GM19351 (cell line): Measurements from ENCODE around the gene KCNT1.

Source experiments
- ATAC-seq: cut with Tn5 transposase; IDR thresholded peaks from one replicate; pipeline ENCODE4 v1.9.1; 2021; ENCODE audit warnings: mild to moderate bottlenecking, moderate library complexity; ENCODE audit not compliant: unreplicated experiment

Gene KCNT1

GRCh38 chr9:135762921-135763320 is 60.9 kb downstream of the KCNT1 start:
- ATAC-seq: no peak

- no peak for ATAC-seq
Observed at GRCh38 chr9:135763716-135764446, 61.9 kb downstream of the KCNT1 start.

GRCh38 chr9:135764731-135765130 is 62.7 kb downstream of the KCNT1 start:
- ATAC-seq: no peak

GRCh38 chr9:135765416-135765815 is 63.4 kb downstream of the KCNT1 start:
- ATAC-seq: no peak

DNA sequence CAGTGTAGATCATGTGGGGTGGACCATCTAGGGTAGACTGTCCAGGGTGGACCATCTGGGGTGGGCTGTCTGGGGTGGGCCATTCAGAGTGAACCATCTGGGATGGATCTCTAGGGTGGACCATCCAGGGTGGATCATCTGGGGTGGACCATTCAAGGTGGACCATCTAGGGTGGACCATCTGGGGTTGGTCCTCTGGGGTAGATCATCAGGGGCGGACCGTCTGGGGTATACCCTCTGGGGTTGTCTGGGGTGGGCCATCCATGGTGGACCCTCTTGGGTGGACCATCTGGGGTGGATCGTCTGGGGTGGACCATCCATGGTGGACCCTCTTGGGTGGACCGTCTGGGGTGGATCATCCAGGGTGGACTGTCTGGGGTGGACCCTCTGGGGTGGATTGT is 64.3 kb downstream of the KCNT1 start:
- no peak for ATAC-seq

GRCh38 chr9:135766707-135767106 is 64.7 kb downstream of the KCNT1 start:
- no peak for ATAC-seq

DNA sequence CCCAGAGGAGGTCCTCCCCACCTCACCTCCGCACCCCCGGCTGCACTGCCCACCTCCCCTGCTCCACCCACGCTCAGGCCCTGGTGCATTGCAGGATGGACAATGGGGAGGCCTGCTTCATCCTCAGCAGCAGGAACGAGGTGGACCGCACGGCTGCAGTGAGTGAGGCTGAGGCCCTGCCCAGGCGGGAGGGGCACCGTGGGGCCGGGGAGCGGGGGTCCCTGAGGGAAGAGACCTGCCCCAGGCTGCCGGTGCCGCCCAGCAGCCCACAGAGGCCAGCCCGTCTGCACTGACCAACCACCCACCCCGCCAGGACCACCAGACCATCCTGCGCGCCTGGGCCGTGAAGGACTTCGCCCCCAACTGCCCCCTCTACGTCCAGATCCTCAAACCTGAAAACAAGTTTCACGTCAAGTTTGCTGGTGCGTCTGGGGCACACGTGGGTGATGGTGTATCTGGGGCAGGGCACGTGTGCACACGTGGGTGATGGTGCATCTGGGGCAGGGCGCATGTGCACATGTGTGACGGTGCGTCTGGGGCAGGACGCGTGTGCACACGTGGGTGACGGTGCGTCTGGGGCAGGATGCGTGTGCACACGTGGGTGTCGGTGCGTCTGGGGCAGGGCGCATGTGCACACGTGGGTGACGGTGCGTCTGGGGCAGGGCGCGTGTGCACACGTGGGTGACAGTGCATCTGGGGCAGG is 66.7 kb downstream of the KCNT1 start:
- ATAC-seq: no peak

DNA sequence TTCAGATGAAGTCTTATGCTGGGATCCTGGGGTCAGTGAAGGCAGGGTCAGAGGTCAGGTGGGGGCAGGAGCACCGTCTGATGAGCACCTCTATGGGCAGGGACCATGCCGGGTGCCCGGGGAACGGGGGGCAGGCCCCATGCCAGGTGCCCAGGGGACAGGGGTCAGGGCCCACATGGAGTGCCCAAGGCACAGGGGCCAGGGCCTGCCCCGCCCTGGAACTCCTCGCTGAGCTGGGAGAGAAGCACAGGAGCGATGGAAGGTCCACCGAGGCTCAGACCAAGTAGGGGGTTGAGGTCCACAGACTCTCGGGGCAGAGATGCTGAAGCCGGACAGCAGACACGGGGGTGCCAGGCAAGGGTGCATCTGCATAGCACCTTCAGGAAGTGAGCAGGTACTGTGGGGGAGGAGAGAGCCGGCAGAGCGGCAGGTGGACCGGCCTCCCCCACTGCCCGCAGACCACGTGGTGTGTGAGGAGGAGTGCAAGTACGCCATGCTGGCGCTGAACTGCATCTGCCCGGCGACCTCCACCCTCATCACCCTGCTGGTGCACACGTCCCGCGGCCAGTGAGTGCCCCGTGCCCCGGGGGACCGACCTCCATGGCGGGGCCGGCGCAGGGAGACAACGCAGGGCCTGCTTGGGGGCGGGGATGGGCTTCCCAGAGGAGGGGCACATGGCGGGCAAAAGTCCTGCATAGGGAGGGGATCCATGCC is 67.7 kb downstream of the KCNT1 start:
- ATAC-seq: no peak

DNA sequence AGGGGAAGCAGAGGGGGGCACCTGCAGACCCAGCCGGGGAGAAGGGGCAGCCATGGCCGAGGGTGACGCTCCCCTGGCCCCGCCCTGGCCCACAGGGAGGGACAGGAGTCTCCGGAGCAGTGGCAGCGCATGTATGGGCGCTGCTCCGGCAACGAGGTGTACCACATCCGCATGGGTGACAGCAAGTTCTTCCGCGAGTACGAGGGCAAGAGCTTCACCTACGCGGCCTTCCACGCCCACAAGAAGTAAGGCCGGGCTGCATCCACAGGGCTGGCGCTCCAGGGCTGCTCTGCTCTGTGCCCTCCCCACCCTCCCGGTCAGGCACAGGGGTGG is 68.2 kb downstream of the KCNT1 start:
- no peak for ATAC-seq

- ATAC-seq: no peak
Observed at GRCh38 chr9:135770771-135771170, 68.8 kb downstream of the KCNT1 start.

GRCh38 chr9:135771401-135772051 is 69.5 kb downstream of the KCNT1 start:
- no peak for ATAC-seq

DNA sequence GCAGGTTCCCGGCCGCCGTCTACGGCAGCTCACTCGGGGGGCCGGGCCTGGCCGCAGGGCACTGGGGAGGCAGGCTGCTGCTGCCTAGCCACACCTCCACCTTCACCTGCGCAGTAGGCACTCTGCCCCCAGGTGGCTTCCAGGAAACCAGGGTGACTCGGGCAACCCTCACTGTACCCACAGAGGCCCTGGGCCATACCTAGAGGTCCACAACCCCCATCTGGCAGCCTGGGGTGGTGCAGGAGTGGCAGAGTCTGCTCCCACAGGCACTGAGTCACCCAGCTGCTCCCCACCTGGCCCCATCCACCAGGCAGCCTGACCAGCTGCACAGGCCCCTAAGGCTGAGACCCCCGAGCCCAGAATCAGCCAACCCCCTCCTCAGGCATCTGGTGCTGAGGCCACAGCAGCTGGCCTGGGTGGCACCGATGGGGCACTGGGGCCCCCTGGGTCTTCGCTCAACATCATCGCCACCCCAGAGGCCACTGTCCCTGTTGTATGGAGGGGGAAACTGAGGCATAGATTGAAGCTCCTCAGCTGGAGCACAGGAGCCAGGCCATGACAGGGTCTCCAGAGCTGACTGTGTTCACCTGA is 70.2 kb downstream of the KCNT1 start:
- no peak for ATAC-seq

DNA sequence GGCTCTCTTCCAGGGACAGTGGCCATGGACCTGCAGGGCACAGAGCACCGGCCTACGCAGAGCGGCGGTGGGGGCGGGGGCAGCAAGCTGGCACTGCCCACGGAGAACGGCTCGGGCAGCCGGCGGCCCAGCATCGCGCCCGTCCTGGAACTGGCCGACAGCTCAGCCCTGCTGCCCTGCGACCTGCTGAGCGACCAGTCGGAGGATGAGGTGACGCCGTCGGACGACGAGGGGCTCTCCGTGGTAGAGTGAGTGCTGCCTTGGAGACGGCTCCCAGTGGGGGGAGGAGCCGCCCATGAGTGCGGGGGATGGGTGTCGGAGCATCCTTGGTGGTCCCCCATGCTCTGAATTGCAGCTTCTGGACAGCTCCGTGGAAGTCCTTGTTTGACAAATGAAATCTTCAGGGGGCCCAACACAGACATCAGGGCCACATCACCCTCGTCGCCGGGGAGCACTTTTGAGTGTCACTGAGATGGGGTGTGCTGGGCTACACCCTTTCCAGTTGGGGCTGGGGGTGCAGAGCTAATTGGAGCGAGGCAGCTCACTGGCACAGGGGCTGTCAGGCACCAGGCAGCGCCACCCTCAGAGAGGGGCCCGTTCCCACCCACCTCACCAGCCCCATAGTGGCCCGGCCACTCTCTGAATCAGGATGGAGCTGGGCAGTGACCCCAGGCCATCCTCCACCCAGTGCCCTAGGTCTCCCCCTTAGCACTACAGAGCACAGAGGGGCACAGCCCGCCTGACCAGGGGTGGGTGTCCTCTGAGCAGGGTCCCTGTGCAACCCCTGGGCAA is 70.9 kb downstream of the KCNT1 start:
- ATAC-seq: no peak

DNA sequence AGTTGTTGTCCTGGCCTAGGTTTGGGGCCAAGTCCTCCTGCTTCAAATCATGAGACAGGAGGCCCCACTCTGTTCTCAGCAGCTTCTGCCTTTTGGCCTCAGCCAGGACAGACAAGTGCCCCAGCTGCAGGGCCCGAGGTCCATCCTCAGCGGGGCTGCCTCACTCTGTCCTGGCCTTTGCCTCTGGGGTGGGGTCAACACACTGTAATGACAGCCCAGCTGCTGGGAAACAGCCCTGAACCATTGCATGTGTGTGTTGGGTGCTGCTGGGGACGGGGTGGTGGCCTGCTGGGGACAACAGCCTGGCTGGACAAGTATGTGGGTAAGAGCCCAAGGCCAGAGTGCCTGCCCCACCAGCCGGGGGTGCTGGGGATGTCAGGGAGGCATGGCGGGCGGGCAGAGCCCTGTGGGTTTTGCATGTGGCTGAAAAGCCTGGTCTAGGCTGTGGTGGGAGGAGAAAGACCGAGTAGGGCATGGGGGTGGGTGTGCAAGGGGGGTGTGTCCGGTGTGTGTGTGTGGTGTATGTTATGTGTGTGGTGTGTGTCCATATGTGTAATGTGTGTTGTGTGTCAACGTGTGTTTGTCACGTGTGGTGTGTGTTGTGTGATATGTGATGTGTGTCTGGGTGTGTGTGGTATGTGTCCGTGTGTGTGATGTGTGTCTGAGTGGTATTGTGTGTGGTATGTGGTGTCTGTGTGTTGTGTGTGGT is 71.7 kb downstream of the KCNT1 start:
- ATAC-seq: no peak

GRCh38 chr9:135774239-135774747 is 72.3 kb downstream of the KCNT1 start:
- no peak for ATAC-seq

DNA sequence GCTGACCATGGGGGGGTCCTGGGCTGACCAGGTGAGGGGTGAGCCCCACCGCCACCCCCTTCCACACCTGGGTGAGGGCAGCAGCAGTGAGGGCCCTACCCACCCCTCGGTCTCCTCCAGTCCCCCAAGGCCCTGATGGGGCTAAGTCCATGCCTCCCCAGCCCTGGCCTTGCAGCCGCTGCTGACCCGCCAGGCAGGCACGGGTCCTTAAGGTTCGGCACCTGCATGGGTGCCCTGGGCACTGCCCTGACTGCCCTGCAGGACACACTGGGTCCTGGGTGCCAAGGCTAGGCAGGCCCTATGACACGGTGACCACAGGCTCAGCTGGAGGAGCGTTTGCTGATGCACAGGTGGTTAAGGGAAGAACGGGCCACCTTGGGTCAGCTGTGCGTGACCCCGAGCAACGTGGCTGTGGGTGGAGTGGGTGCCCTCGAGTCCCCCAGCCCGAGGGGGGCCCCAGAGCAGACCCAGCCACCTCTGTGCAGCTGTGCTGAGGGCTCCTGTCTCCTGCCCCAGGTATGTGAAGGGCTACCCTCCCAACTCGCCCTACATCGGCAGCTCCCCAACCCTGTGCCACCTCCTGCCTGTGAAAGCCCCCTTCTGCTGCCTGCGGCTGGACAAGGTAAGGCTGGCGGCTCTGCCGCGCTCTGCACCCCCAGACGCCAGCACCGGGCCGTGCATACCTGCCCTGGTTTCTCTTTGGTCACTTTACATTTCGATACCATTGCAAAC is 73.0 kb downstream of the KCNT1 start:
- no peak for ATAC-seq

DNA sequence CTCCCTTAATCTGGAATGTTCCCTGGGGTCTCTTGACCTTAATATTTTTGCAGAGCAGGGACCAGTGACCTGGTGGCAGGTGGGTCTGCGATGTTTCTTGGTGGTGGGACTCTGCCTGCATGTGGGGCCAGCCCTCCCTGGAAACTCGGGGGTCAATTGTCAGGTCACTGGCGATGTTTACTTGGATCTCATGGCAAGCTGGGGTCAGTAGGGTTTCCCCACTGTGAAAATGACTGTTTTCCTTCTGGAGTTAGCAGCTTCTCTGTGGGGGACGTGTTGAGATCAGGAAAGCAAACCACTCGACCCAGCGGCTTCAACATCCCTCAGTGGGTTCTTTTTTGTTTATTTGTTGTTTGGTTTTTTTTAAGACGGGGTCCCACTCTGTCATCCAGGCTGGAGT is 73.9 kb downstream of the KCNT1 start:
- no peak for ATAC-seq

- ATAC-seq: no peak
Observed at GRCh38 chr9:135776893-135777622, 75.1 kb downstream of the KCNT1 start.
